HG03064 (cell line): ENCODE measurements around the gene PDE4D.
"Not testable (repeated sequence)": the region's sequence is repeated elsewhere in the genome, so short reads cannot be mapped to it uniquely, and the experiment has no call there.

ENCODE experiments used
- ATAC-seq: cut with Tn5 transposase; IDR thresholded peaks from one replicate; pipeline ENCODE4 v1.9.1; 2021; ENCODE audit warnings: low read depth; ENCODE audit not compliant: unreplicated experiment

The PDE4D gene

GRCh38 chr5:59592101-59592500 lies 301.4 kb downstream of the PDE4D start:
- ATAC-seq, result no peak

GRCh38 chr5:59591162-59591561 lies 302.4 kb downstream of the PDE4D start:
- no peak for ATAC-seq

DNA sequence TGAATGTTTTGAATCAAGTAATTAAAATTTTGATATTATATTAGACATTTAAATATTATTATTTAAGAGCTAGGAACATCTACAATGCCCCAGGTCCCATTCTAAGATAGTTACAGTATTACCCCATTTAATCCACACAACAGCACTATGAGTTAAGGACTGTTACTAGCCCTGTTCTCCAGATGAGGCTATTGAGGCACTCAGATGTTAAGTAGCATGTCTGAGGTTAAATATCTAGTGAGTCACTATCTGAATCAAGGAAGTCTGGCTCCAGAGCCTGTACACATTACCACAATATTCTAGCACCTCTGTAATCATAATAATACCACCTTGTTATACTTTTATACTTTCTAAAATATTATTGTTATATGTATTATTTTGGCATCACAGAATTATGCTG lies 304.6 kb downstream of the PDE4D start:
- no peak for ATAC-seq

DNA sequence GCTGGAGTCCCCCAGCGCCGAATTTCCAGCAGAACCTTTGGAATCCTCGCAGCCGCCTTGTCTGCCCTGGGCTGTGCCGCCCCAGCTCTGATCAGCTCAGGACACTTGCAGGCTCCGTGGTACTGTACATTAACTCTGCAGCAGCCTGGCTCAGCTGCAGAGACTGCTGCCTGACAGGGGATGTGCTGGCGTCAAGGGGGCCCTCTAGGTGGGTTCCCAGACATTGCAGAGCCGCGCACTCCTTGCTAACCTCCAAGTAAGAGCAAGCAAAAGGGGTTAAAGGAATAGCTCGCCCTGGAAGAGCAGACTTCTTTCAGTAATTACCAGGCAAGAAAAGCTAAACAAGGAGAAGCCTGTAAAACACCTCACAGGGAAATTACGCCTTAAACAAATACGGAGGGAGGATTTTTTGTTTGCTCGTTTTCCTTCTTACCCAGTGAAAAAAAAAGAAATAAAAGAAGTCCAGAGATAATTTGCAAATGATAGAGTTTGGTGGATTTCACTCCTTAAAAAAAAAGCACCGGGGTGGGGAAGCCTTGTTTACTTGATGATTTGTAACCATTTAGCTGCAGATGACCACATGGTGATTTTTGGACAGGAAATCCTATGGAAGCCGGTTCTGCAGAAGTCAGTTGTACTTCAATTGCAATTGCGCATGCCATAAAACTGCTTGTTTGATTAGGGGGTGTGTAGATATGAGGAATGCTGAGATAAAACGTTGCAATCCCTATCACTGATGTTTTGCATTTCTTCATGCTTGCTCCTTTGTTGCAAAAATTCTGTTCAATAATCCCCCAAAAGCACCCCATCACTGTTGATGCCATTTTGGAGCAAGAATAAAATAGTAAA lies 305.8 kb downstream of the PDE4D start:
- ATAC-seq, result no peak

- no peak for ATAC-seq
Observed at GRCh38 chr5:59586841-59587240, 306.7 kb downstream of the PDE4D start.

DNA sequence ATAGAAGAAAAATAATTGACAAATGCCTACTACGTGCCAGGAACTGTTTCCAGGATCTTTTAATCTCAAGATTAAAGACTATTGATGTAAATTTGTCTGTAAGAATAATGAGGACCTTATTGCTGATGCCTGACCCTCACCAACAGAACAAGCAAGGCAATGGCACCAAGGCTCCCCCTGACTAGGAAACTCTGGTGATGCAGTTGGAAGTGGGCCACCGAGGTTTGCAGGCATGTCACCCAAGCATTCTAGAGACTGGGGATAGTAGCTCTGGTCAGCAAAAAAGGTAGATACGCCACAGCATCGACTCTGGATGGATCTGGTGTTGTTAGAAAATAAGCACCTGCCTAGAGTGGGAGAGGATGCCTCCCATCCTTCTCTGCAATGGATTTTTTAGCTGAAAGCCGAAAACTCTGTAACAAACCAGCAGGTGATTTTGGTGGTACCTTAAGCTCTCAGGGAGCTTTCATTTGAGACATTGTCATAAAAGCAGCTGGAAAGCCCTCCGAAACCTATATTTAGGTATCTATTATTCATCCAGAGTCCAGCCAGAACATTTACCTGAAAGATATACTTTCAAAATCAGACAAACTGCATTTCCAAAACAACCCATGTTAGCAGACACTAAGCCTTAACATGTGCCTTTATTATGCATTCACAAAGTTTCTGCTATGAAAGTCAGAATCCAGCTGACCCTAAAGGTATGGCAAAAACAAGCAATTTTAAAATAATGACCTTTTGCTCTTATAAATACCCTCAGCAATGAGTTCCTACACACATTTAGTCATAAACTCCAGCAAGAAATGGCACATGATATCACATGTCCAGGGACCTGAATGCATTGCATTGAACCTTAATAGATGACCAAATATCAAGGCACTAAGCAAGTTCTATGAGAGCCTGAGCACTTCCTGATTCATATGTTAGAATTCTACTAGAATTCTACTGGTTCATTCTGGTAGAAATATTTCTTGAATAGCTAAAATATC lies 308.4 kb downstream of the PDE4D start:
- ATAC-seq, result no peak

DNA sequence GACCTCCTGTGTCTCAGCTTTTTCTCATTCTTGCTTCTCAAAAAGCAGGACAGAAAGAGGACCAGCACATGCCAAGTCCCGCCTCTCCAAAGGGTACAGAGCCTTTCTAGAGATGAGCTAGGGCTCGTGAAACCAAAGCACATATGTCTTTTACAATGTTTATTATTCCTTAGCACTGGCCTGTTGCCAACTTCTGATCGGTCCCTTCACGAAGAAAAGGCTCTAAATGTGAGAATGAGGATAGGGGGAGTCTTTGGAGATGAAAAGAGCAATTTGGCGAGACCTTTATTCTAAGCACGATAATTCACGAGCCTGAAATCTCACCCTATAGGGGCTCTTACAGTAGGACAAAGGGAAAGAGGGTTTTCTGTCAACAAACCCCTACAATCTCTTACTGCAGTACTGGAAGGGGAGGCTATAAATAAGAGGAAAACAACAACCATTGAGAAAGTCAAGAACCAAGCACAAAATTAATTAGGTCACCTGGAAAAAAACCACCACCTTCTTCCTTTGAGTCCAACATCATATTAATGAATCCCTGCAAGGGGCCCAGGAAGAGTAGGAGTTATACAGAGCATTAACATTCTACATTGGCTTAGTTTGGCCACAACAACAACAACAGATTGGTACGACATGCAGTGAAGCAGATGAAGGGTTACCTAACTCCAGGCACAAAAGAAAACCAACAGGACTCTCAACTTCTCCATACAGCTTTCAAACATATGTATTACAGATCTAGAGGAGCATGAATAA lies 309.5 kb downstream of the PDE4D start:
- ATAC-seq, result no peak

GRCh38 chr5:59583151-59583809 lies 310.2 kb downstream of the PDE4D start:
- ATAC-seq, result no peak

DNA sequence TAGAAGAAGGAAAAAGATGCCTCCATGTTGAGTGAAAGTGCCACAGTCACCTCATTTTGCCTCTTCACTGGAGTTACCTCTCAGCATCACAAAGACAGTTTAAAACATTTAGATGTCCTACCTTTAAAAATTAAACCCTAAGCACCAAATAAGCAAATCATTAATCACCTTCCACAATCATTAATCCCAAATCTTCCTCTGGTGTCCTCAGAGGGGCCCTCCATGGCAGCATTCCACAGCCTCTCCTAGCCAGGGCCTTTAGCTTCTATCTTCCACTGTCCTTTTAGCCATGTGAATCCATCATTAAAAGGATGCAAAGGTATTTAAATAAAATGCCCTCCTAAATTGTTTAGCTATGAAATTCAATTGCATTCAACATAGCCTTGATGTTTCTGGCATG lies 310.8 kb downstream of the PDE4D start:
- ATAC-seq, result no peak

DNA sequence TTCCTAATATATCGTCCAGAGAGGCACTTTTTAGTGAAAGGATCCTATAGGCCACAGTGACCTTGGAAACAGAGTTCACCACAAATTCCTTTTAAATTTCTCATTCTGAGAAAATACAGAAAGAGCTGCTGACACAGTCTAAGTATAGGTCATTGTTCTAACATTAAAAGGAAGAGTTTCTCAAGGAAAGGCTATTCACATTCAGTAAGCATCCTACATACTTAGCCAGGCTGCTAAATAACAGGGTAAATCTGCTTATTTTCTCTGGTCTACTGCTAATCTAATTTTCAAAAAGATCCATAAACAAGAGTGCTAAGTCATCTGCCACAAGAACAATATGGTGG lies 313.7 kb downstream of the PDE4D start:
- no peak for ATAC-seq

DNA sequence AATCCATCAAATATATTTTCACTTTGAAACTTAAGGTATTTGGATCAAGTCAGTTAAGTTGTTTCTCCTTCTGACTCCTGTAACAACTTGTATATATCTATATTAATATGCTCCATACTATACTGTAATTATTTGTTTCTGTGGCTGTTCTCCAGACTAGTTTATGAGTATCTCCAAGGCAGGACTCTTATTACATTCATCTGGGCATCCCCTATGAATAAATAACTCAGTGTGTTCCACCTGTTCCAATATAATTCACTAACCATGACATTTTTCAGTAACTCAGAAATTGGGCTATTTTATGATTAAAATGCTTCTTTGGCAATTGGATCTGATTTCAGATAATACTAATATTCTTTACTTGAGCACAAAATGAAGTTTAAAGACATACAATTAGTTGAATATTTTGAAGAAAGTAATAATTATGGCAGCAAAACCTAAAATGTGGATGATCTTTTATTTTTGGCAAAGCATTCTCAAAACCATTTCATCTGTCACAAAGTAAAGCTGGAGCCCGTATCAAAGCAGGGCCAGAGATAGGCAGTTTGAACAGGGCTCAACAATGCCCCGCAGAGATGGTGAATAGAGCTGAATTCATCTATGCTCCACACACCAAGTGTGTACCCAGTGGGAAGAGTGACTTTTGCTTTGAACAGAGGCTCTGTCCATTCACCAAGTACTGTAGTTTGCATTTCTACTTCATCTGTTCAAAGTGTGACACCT lies 314.3 kb downstream of the PDE4D start:
- no peak for ATAC-seq

DNA sequence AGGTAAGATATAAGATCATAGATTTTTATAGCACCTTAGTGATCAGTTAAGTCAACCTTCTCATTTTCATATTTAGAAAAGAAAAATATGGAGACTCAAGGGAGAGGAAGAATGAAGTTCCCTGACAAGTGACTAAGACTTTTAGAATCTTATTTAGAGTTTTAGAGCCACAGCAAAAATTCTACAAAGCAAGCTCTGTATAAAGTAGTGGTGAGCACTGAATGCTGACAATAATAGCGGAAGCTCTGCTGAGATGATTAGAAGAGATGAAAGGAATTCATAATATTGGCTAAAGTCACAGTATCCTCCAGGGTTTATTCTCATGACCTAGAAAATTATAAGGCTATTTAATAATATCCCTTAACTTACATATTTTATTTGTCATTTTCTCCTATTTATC lies 316.0 kb downstream of the PDE4D start:
- ATAC-seq, result no peak

DNA sequence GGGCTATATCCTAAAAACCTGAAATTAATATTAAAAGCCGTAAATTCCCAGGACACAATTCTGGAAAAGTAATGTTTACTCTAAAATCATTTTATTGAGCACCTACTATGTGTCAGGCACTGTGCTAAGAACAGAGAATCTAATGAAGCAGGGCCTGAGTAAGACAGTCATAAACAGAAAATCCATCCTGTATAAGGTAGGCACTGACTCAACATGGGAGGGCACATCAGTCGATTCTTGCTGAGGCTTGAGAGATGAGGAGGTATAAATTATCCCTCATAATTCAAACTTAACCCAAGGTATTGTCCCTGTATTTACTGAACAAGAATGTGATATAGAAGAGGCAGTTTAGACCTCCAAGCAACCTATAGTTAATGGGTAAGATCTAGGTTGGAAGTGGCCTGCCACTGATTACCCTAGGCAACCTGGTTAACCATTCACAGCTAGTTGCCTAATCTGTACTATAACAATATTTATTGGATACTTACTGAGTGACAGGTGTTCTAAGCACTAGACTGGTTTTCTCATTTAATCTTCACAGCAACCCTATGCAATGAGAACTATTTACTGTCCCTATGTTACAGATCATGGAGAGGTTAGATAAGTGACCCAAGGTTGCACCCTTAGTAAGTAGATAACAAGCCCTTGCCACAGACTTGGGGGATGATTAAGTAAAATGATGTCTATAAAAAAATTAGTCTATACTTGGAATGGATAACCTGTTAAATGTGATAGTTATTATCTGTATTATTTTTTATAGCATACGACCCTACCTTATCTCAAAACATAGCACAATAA lies 317.7 kb downstream of the PDE4D start:
- no peak for ATAC-seq

DNA sequence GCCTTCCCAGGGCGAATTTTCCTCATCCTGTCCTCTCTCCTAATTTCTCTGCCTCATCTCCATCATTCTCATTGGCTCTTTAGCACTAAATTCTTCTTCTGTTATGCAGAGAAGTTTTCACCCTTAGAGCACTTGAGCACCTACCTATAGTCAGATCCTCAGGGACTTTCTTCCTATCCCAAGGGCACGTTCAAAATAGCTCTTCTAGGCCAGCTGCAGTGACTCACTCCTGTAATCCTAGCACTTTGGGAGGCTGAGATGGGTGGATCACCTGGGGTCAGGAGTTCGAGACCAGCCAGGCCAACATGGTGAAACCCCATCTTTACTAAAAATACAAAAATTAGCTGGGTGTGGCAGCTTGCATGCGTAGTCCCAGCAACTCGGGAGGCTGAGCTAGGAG lies 320.0 kb downstream of the PDE4D start:
- ATAC-seq, result not testable (repeated sequence)

GRCh38 chr5:59571067-59571466 lies 322.5 kb downstream of the PDE4D start:
- ATAC-seq, result no peak

DNA sequence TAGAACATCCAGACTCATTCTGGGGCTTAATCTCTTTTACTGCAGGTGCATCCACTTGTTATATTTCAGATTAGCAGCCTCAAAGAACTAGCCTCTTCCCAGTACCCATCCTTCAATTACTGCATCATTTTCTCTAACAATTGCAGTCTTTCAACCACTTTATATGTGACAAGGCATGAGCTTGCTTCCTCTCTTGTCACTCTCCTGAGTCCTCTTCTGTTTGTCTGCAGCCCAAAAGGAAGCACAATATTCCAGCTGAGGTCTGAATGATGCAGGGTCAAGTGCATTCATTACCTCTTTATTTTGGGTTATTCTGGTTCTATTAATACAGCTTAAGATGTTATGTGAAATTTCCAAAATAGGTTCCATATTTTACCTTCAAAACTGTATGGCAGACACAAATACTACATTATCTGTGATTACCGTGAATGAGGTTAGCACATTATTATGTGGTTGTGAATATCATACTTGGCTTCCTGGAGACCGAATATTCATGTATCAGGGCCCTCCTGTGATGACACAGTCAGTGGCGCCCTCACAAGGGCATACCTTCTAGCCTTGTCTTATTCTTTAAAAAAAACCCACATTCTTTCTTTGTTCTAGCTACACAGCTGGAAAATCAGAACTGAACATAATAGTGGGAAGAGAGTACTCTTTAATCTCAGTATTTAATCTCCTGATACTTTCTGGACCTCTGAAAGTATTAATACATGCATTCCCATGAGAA lies 323.8 kb downstream of the PDE4D start:
- ATAC-seq, result no peak

DNA sequence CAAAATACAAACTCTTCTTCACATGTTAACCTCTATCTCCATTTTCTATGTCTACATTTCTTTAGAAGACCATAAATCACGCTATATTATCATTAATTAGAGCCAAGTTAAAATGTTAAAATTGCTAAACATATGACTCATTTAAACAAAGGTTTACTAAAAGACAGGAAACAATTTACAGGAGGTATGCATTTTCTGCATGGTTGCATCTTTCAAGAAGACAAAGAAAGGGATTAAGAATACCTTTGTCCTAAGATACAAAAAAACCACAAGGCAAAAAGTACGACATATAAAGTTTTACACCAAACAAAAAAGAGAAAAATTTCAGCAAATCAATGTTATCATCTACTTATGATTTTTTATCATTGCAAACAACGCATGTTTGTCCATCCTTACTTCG lies 324.4 kb downstream of the PDE4D start:
- no peak for ATAC-seq

DNA sequence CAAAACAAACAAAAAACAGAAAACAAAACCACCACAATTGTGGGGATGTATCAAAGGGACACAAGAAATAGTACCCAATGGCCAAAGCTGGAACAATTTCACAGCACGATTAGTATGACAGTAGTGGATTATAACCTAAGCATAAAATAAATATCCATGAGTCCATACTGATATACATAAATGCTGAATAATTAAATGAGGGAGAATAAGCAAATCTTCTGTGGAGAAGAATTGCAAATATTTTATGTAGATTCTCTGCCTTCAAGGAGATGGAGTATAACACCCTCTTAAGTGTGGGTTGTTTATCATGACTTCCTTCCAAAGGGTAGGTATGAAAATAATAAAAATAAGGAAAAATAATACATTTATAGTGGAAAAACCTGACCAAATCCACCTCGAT lies 325.4 kb downstream of the PDE4D start:
- ATAC-seq, result no peak
